Sigmoid colon (tissue), 7 donors: ENCODE data around the gene FAM3A. TPM values are rescaled to one million over a fixed set of nuclear protein-coding genes. Genes with fewer than 3 reads are reported as not detected.

Source experiments
- DNase-seq: peaks from one replicate; pipeline ENCODE4 v3.0.0-alpha.2; 2019
- H3K27ac ChIP-seq, 4 donors: fragments of 200-600 bp; sonication (generic); one replicate each; pipeline ENCODE4 v1.5.1; 2016 to 2019; ENCODE audit warnings: mild to moderate bottlenecking in 1 of 4
- H3K27me3 ChIP-seq, 3 donors: fragments of 200-600 bp; sonication (generic); one replicate each; pipeline ENCODE4 v1.5.1; 2019; ENCODE audit warnings: mild to moderate bottlenecking in 1 of 3
- H3K36me3 ChIP-seq, 4 donors: fragments of 200-600 bp; sonication (generic); one replicate each; pipeline ENCODE4 v1.5.1; 2016 to 2019
- H3K4me1 ChIP-seq, 4 donors: fragments of 200-600 bp; sonication (generic); one replicate each; pipeline ENCODE4 v1.5.1; 2017 to 2019
- H3K4me3 ChIP-seq, 4 donors: fragments of 200-600 bp; sonication (generic); one replicate each; pipeline ENCODE4 v1.5.1; 2017 to 2019; ENCODE audit warnings: mild to moderate bottlenecking in 2 of 4, moderate library complexity in 1 of 4
- H3K9me3 ChIP-seq, 4 donors: fragments of 200-600 bp in 3 of 4; sonication (generic) in 3 of 4; one replicate each; pipeline versions ENCODE4 v1.5.1 to v1.6.1; 2013 to 2019
- CTCF ChIP-seq, 4 experiments: fragments of 450-650 bp in 3 of 4; fragments of 200-600 bp in 1 of 4; IDR thresholded peaks; one replicate each; pipeline ENCODE4 v1.5.1; 2016 to 2019; ENCODE audit warnings: antibody characterized with exemption in 4 of 4, mild to moderate bottlenecking in 3 of 4, moderate library complexity in 2 of 4
- EP300 ChIP-seq, 4 donors: sonication (generic); formaldehyde crosslinking; IDR thresholded peaks; one replicate each; pipeline ENCODE4 v1.6.1; 2017; ENCODE audit warnings: antibody characterized with exemption in 4 of 4
- POLR2A ChIP-seq, 2 donors: fragments of 450-650 bp; IDR thresholded peaks; one replicate each; pipeline ENCODE4 v1.6.1; 2016; ENCODE audit warnings: antibody characterized with exemption in 2 of 2, mild to moderate bottlenecking in 2 of 2, moderate library complexity in 2 of 2
- POLR2AphosphoS5 ChIP-seq, 4 donors: sonication (generic); formaldehyde crosslinking; IDR thresholded peaks; one replicate each; pipeline ENCODE4 v1.6.1; 2017; ENCODE audit warnings: antibody characterized with exemption in 4 of 4
- WGBS, 2 donors: extraction: QIAGEN DNeasy Blood & Tissue Kit; methylation state at CpG; one replicate each; pipeline ENCODE4 v1.1.7; 2013; 5-methylcytosine and 5-hydroxymethylcytosine counted together
- intact Hi-C: fragments of 100-400 bp; cut with DNase I; formaldehyde crosslinking; loops from one replicate; pipeline ENCODE4 v1.15.1; 2023
- polyA plus RNA-seq, 3 donors: library from polyadenylated mRNA; stranded (reverse); fragments of 200-250 nt; gene quantifications; one replicate each; pipeline ENCODE4 v1.2.3, GENCODE V29; 2013
- total RNA-seq, 4 donors: library from RNA; depleted of rRNA; stranded (reverse); fragments of >200 nt; gene quantifications; one replicate each; pipeline ENCODE4 v1.1.0, GENCODE V29; 2016
- donor health status: healthy with polysubstance abuse.
- donor health status: Bipolar disorder and iron deficiency.
- donor health status: healthy.

FAM3A gene
- total and polyA plus RNA-seq, 7 donors = 30.7 to 64.9 (median 49.0) TPM

GRCh38 chrX:154466907-154467306 lies 49.1 kb downstream of the FAM3A start:
- intact Hi-C loops = no loop called here
- TF ChIP-seq EP300 (IDR thresholded peaks at IDR 0.05) (no peak), CTCF (IDR thresholded peaks at IDR 0.05) (no peak), POLR2AphosphoS5 (IDR thresholded peaks at IDR 0.05) (no peak), POLR2A (IDR thresholded peaks at IDR 0.05) (no peak)
- peaks cover 0 to 45% (median 14%) of the 10 kb centered on the region in 4 donors for H3K36me3 ChIP-seq
- 94 to 96% methylated on average over 15 of the region's 15 CpGs for WGBS, 2 donors
- no peaks in the 10 kb centered on the region for H3K4me1 ChIP-seq
- no peaks in the 10 kb centered on the region for H3K9me3 ChIP-seq
- no peaks in the 10 kb centered on the region for H3K27me3 ChIP-seq
- H3K27ac ChIP-seq = no peak overlapping the region
- no peak for DNase-seq
- H3K4me3 ChIP-seq = no peak overlapping the region

GRCh38 chrX:154466036-154466435 lies 50.0 kb downstream of the FAM3A start:
- intact Hi-C loops = no loop called here
- H3K9me3 ChIP-seq = no peaks in the 10 kb centered on the region
- TF ChIP-seq POLR2A (IDR thresholded peaks at IDR 0.05) (no peak), CTCF (IDR thresholded peaks at IDR 0.05) (no peak), POLR2AphosphoS5 (IDR thresholded peaks at IDR 0.05) (no peak), EP300 (IDR thresholded peaks at IDR 0.05) (no peak)
- 96% methylated on average over 32 of the region's 32 CpGs for WGBS, 2 donors
- no peak overlapping the region for H3K27ac ChIP-seq
- no peaks in the 10 kb centered on the region for H3K4me1 ChIP-seq
- no peaks in the 10 kb centered on the region for H3K27me3 ChIP-seq
- no peak overlapping the region for H3K4me3 ChIP-seq
- H3K36me3 ChIP-seq = peaks cover 0 to 42% (median 13%) of the 10 kb centered on the region in 4 donors
- no peak for DNase-seq

- Histone ChIP-seq H3K27me3 (no peaks in the 10 kb centered on the region), H3K4me1 (no peaks in the 10 kb centered on the region), H3K9me3 (no peaks in the 10 kb centered on the region), H3K27ac (no peak overlapping the region), H3K36me3 (peaks cover 0 to 40% (median 12%) of the 10 kb centered on the region in 4 donors), H3K4me3 (no peak overlapping the region)
- no peak for DNase-seq
- no peak for TF ChIP-seq EP300 (IDR thresholded peaks at IDR 0.05)
- no peak for TF ChIP-seq POLR2AphosphoS5 (IDR thresholded peaks at IDR 0.05)
- no peak for TF ChIP-seq CTCF (IDR thresholded peaks at IDR 0.05)
- TF ChIP-seq POLR2A (IDR thresholded peaks at IDR 0.05) = no peak
- intact Hi-C loops = no loop called here
- WGBS, 2 donors = 94 to 95% methylated on average over 14 of the region's 14 CpGs
Observed at GRCh38 chrX:154465601-154466000, 50.4 kb downstream of the FAM3A start.

GRCh38 chrX:154464806-154465365 lies 51.1 kb downstream of the FAM3A start:
- Histone ChIP-seq H3K27ac (no peak overlapping the region), H3K27me3 (no peaks in the 10 kb centered on the region), H3K9me3 (no peaks in the 10 kb centered on the region), H3K4me1 (peaks cover 0 to 3% (median under 1%) of the 10 kb centered on the region in 4 donors), H3K4me3 (no peak overlapping the region), H3K36me3 (peaks cover 0 to 35% (median 12%) of the 10 kb centered on the region in 4 donors)
- TF ChIP-seq EP300 (IDR thresholded peaks at IDR 0.05) (no peak), POLR2AphosphoS5 (IDR thresholded peaks at IDR 0.05) (no peak), CTCF (IDR thresholded peaks at IDR 0.05) (no peak), POLR2A (IDR thresholded peaks at IDR 0.05) (no peak)
- DNase-seq = no peak
- intact Hi-C loops = no loop called here
- 93 to 94% methylated on average over 28 of the region's 28 CpGs for WGBS, 2 donors
